SIG-M5 (cell line): ENCODE data around the gene SCRN2.

ENCODE experiments used
- DNase-seq: peaks from one replicate; lab custom pipeline; 2025; lab: John Stamatoyannopoulos, UW

SCRN2 gene

GRCh38 chr17:47821031-47821423 lies 20.0 kb downstream of the SCRN2 start:
- no peak for DNase-seq

- no peak for DNase-seq
Observed at GRCh38 chr17:47820033-47820789, 20.9 kb downstream of the SCRN2 start.

GRCh38 chr17:47819475-47819874 lies 21.6 kb downstream of the SCRN2 start:
- DNase-seq: no peak

- DNase-seq: no peak
Observed at GRCh38 chr17:47818002-47818695, 22.9 kb downstream of the SCRN2 start.

GRCh38 chr17:47816947-47817346 lies 24.1 kb downstream of the SCRN2 start:
- no peak for DNase-seq

GRCh38 chr17:47816111-47816735 lies 24.9 kb downstream of the SCRN2 start:
- DNase-seq: no peak

- DNase-seq: no peak
Observed at GRCh38 chr17:47815106-47815918, 25.8 kb downstream of the SCRN2 start.

- no peak for DNase-seq
Observed at GRCh38 chr17:47813512-47814031, 27.5 kb downstream of the SCRN2 start.

GRCh38 chr17:47813077-47813476 lies 28.0 kb downstream of the SCRN2 start:
- DNase-seq: no peak

- DNase-seq: no peak
Observed at GRCh38 chr17:47812146-47812920, 28.7 kb downstream of the SCRN2 start.

GRCh38 chr17:47811709-47812108 lies 29.4 kb downstream of the SCRN2 start:
- DNase-seq: no peak

GRCh38 chr17:47810901-47811635 lies 30.0 kb downstream of the SCRN2 start:
- DNase-seq: no peak

- no peak for DNase-seq
Observed at GRCh38 chr17:47810200-47810821, 30.8 kb downstream of the SCRN2 start.

- DNase-seq: no peak
Observed at GRCh38 chr17:47808830-47809480, 32.1 kb downstream of the SCRN2 start.

- no peak for DNase-seq
Observed at GRCh38 chr17:47808036-47808829, 32.8 kb downstream of the SCRN2 start.

GRCh38 chr17:47807421-47807820 lies 33.7 kb downstream of the SCRN2 start:
- no peak for DNase-seq

GRCh38 chr17:47806913-47807255 lies 34.2 kb downstream of the SCRN2 start:
- DNase-seq: no peak

- no peak for DNase-seq
Observed at GRCh38 chr17:47806026-47806912, 34.8 kb downstream of the SCRN2 start.
